Thyroid gland (tissue), 4 donors: ENCODE measurements around the gene CD96. TPM values are rescaled to one million over a fixed set of nuclear protein-coding genes. Genes with fewer than 3 reads are reported as not detected.
"Not testable (repeated sequence)": the region's sequence is repeated elsewhere in the genome, so short reads cannot be mapped to it uniquely, and the experiment has no call there.

Source experiments
- DNase-seq, 2 donors: peaks; one replicate each; pipeline ENCODE4 v3.0.0-alpha.2; 2019
- H3K27ac ChIP-seq, 3 donors: fragments of 200-600 bp; sonication (generic); 1 replicate in 2 of 3; 2 replicates in 1 of 3; pipeline ENCODE4 v1.5.1; 2016 to 2019; ENCODE audit warnings: mild to moderate bottlenecking in 1 of 3, moderate library complexity in 1 of 3
- H3K27me3 ChIP-seq: fragments of 200-600 bp; sonication (generic); one replicate; pipeline ENCODE4 v1.5.1; 2019
- H3K36me3 ChIP-seq, 2 donors: fragments of 200-600 bp; sonication (generic); one replicate each; pipeline ENCODE4 v1.5.1; 2016 to 2019
- H3K4me1 ChIP-seq, 2 donors: fragments of 200-600 bp; sonication (generic); one replicate each; pipeline ENCODE4 v1.5.1; 2017 to 2019
- H3K4me3 ChIP-seq, 3 donors: fragments of 200-600 bp; sonication (generic); replicated peaks in 1 of 3; 1 replicate in 2 of 3; 2 replicates in 1 of 3; pipeline ENCODE4 v1.5.1; 2016; ENCODE audit warnings: mild to moderate bottlenecking in 1 of 3
- H3K9me3 ChIP-seq: fragments of 200-600 bp; sonication (generic); one replicate; pipeline ENCODE4 v1.5.1; 2017
- CTCF ChIP-seq, 6 experiments: fragments of 200-600 bp in 3 of 6; fragments of 450-650 bp in 3 of 6; sonication (generic) in 3 of 6; IDR thresholded peaks; one replicate each; pipeline ENCODE4 v1.5.1; 2016 to 2019; ENCODE audit warnings: antibody characterized with exemption in 6 of 6, mild to moderate bottlenecking in 2 of 6, inconsistent platforms in 1 of 6, moderate library complexity in 1 of 6
- POLR2A ChIP-seq, 2 donors: fragments of 450-650 bp; IDR thresholded peaks; one replicate each; pipeline ENCODE4 v1.6.1; 2017; ENCODE audit warnings: antibody characterized with exemption in 2 of 2, mild to moderate bottlenecking in 2 of 2, moderate library complexity in 1 of 2
- WGBS, 2 donors: methylation state at CpG; one replicate each; pipeline ENCODE4 v1.1.5; 2017; 5-methylcytosine and 5-hydroxymethylcytosine counted together
- intact Hi-C: fragments of 100-400 bp; cut with DNase I; formaldehyde crosslinking; loops from one replicate; pipeline ENCODE4 v1.15.1; 2023
- total RNA-seq, 4 donors: library from RNA; depleted of rRNA; stranded (reverse); fragments of >200 nt; gene quantifications; one replicate each; pipeline ENCODE4 v1.2.3, GENCODE V29; 2016

Gene CD96
- total RNA-seq, 4 donors from 2014 or later: 2.8 to 4.6 (median 3.7) TPM

- peaks cover 11 to 14% of the 10 kb centered on the region in 2 donors for H3K4me1 ChIP-seq
- DNase-seq: no peak
- H3K36me3 ChIP-seq: no peaks in the 10 kb centered on the region
- H3K9me3 ChIP-seq: no peaks in the 10 kb centered on the region
- intact Hi-C loops: no loop called here
- 79% methylated on average over 7 of the region's 7 CpGs for WGBS, 2 donors
- H3K27me3 ChIP-seq: no peaks in the 10 kb centered on the region
- no peak overlapping the region for H3K27ac ChIP-seq
- TF ChIP-seq POLR2A (IDR thresholded peaks at IDR 0.05): no peak
- no peak for TF ChIP-seq CTCF (IDR thresholded peaks at IDR 0.05)
- H3K4me3 ChIP-seq: no peak overlapping the region
These were observed 128.1 kb downstream of the CD96 start for GRCh38 chr3:111669926-111670630.

GRCh38 chr3:111672461-111672860, 130.5 kb downstream of the CD96 start:
- peaks cover 20 to 21% of the 10 kb centered on the region in 2 donors for H3K4me1 ChIP-seq
- DNase-seq, H3K27ac ChIP-seq, H3K36me3 ChIP-seq, H3K4me3 ChIP-seq, H3K9me3 ChIP-seq, intact Hi-C loops, H3K27me3 ChIP-seq: not testable (repeated sequence)
- 73 to 76% methylated on average over 6 of the region's 6 CpGs for WGBS, 2 donors

- H3K4me1 ChIP-seq: peaks cover 15 to 20% of the 10 kb centered on the region in 2 donors
These were observed 133.8 kb downstream of the CD96 start for GRCh38 chr3:111675846-111676210.

GRCh38 chr3:111676211-111677006, 134.4 kb downstream of the CD96 start:
- H3K36me3 ChIP-seq: no peaks in the 10 kb centered on the region
- TF ChIP-seq CTCF (IDR thresholded peaks at IDR 0.05) (no peak), POLR2A (IDR thresholded peaks at IDR 0.05) (no peak)
- H3K9me3 ChIP-seq: no peaks in the 10 kb centered on the region
- no peak overlapping the region for H3K4me3 ChIP-seq
- H3K27ac ChIP-seq: no peak overlapping the region
- H3K27me3 ChIP-seq: no peaks in the 10 kb centered on the region
- 51 to 52% methylated on average over 8 of the region's 8 CpGs for WGBS, 2 donors
- intact Hi-C loops: no loop called here
- DNase-seq: no peak
- peaks cover 15 to 20% of the 10 kb centered on the region in 2 donors for H3K4me1 ChIP-seq

More at GRCh38 chr3:111675846-111676210, 133.8 kb downstream of the CD96 start:
- TF ChIP-seq CTCF (IDR thresholded peaks at IDR 0.05) (no peak), POLR2A (IDR thresholded peaks at IDR 0.05) (no peak)
- Histone ChIP-seq H3K9me3 (no peaks in the 10 kb centered on the region), H3K4me3 (no peak overlapping the region), H3K36me3 (no peaks in the 10 kb centered on the region), H3K27me3 (no peaks in the 10 kb centered on the region), H3K27ac (no peak overlapping the region)
- intact Hi-C loops: no loop called here
- 7 to 15% methylated on average over 1 of the region's 1 CpG for WGBS, 2 donors
- DNase-seq: no peak

- Histone ChIP-seq H3K4me1 (peaks cover 15 to 20% of the 10 kb centered on the region in 2 donors), H3K27me3 (no peaks in the 10 kb centered on the region), H3K36me3 (no peaks in the 10 kb centered on the region), H3K4me3 (no peak overlapping the region), H3K9me3 (no peaks in the 10 kb centered on the region), H3K27ac (no peak overlapping the region)
- TF ChIP-seq POLR2A (IDR thresholded peaks at IDR 0.05) (no peak), CTCF (IDR thresholded peaks at IDR 0.05) (no peak)
- no peak for DNase-seq
- WGBS, 2 donors: 89 to 91% methylated on average over 4 of the region's 4 CpGs
- intact Hi-C loops: no loop called here
These were observed 135.0 kb downstream of the CD96 start for GRCh38 chr3:111677007-111677392.
